PC-9 (cell line): ENCODE measurements around the gene DBN1. TPM values are rescaled to one million over a fixed set of nuclear protein-coding genes. Genes with fewer than 3 reads are reported as not detected.
A peak's percentile ranks its signal among the peaks of the same experiment; 100 is the strongest.

ENCODE experiments used
- BruUV-seq: library from RNA; stranded (reverse); fragments of 400-500 nt; replicated peaks from 2 replicates; lab custom pipeline; 2021; lab: Mats Ljungman, UMichigan
- CTCF ChIA-PET: fragments of 300-600 bp; sonication (Branson Sonifier 250); formaldehyde crosslinking; loops from one replicate; lab custom pipeline; 2022; ENCODE audit warnings: antibody characterized with exemption; lab: Charles Lee
- POLR2A ChIA-PET: fragments of 300-600 bp; sonication (Branson Sonifier 250); formaldehyde crosslinking; loops from one replicate; lab custom pipeline; 2022; ENCODE audit warnings: antibody characterized with exemption; ENCODE audit not compliant: unreplicated experiment; lab: Charles Lee
- DNase-seq, 2 experiments: peaks; one replicate each; pipeline versions ENCODE4 v3.0.0 to v3.0.0-alpha.2; 2015 to 2022; ENCODE audit warnings: mixed read lengths in 1 of 2
- H2AFZ ChIP-seq: fragments of 200-600 bp; sonication (generic); 2 replicates; pipeline ENCODE4 v1.8.1; 2017; ENCODE audit warnings: antibody characterized with exemption
- H3F3A ChIP-seq: fragments of 200-600 bp; sonication (generic); 2 replicates; pipeline ENCODE4 v1.8.1; 2017; ENCODE audit warnings: antibody characterized with exemption, mild to moderate bottlenecking, low read depth; ENCODE audit not compliant: insufficient read depth
- H3K27ac ChIP-seq: fragments of 200-600 bp; sonication (generic); 2 replicates; pipeline ENCODE4 v1.6.1; 2016; ENCODE audit warnings: mixed run types
- H3K27me3 ChIP-seq: fragments of 200-600 bp; sonication (generic); 2 replicates; pipeline ENCODE4 v1.6.1; 2016; ENCODE audit warnings: low read depth, mixed run types; ENCODE audit not compliant: insufficient read depth
- H3K36me3 ChIP-seq: fragments of 200-600 bp; sonication (generic); 2 replicates; pipeline ENCODE4 v1.6.1; 2016; ENCODE audit warnings: low read depth, mixed run types
- H3K4me1 ChIP-seq: fragments of 200-600 bp; sonication (generic); replicated peaks from 2 replicates; pipeline ENCODE4 v1.6.1; 2016; ENCODE audit warnings: mixed run types; ENCODE audit not compliant: insufficient read depth
- H3K4me2 ChIP-seq: fragments of 200-600 bp; sonication (generic); 2 replicates; pipeline ENCODE4 v1.6.1; 2017; ENCODE audit warnings: mixed run types
- H3K4me3 ChIP-seq: fragments of 200-600 bp; sonication (generic); 2 replicates; pipeline ENCODE4 v1.6.1; 2016; ENCODE audit warnings: mixed run types
- H3K79me2 ChIP-seq: fragments of 200-600 bp; sonication (generic); 2 replicates; pipeline ENCODE4 v1.6.1; 2017; ENCODE audit warnings: low read depth, mixed run types
- H3K9me2 ChIP-seq: fragments of 200-600 bp; sonication (generic); 2 replicates; pipeline ENCODE4 v1.8.1; 2017; ENCODE audit warnings: mild to moderate bottlenecking; ENCODE audit not compliant: insufficient read depth
- H3K9me3 ChIP-seq: fragments of 200-600 bp; sonication (generic); 2 replicates; pipeline ENCODE4 v1.8.1; 2016; ENCODE audit warnings: low read depth; ENCODE audit not compliant: insufficient read depth
- H4K20me1 ChIP-seq: fragments of 200-600 bp; sonication (generic); 2 replicates; pipeline ENCODE4 v1.8.1; 2017; ENCODE audit not compliant: insufficient read depth
- CTCF ChIP-seq: fragments of 200-600 bp; sonication (generic); conservative IDR thresholded peaks from 2 replicates; pipeline ENCODE4 v1.6.1; 2017; ENCODE audit warnings: mixed run types, antibody characterized with exemption, mild to moderate bottlenecking, moderate library complexity
- EZH2 ChIP-seq: fragments of 200-600 bp; sonication (generic); IDR thresholded peaks from 2 replicates; pipeline ENCODE4 v1.8.0; 2017; ENCODE audit warnings: antibody characterized with exemption, low read depth
- intact Hi-C: fragments of 100-400 bp; cut with micrococcal nuclease; formaldehyde crosslinking; loops from one replicate; pipeline ENCODE4 v1.10.0; 2022; ENCODE audit not compliant: unreplicated experiment
- total RNA-seq: library from RNA; stranded (reverse); gene quantifications from 2 replicates; pipeline ENCODE4 v1.2.3, GENCODE V29; 2021

The DBN1 gene
- total RNA-seq, 1 experiment from 2014 or later, result 144 TPM

- Histone ChIP-seq H3K79me2 (no peaks in the 10 kb centered on the region), H3K4me2 (no peak overlapping the region), H3K27ac (no peak overlapping the region), H3K9me3 (no peaks in the 10 kb centered on the region), H3F3A (peaks cover 19% of the 10 kb centered on the region; the same call in 1 of the 2 replicates), H3K4me3 (no peak overlapping the region), H3K9me2 (no peaks in the 10 kb centered on the region), H2AFZ (no peak overlapping the region), H3K36me3 (no peaks in the 10 kb centered on the region), H3K27me3 (no peaks in the 10 kb centered on the region), H3K4me1 (no peaks in the 10 kb centered on the region), H4K20me1 (peaks cover 19% of the 10 kb centered on the region)
- POLR2A ChIA-PET, result interaction anchor here (0.8 kb wide), 1 partner anchor 35 kb away, joined by 3 read pairs; no protein-coding TSS in a partner anchor
- TF ChIP-seq CTCF (no peak), EZH2 (no peak)
- CTCF ChIA-PET, result no interaction called here
- no peak for DNase-seq
- intact Hi-C loops, result no loop called here
- no TSS peak for BruUV-seq
These were observed 14.1 kb downstream of the DBN1 start for GRCh38 chr5:177459357-177459756.

GRCh38 chr5:177458912-177459350, 14.5 kb downstream of the DBN1 start:
- H3K79me2 ChIP-seq, result no peaks in the 10 kb centered on the region
- no peak overlapping the region for H3K27ac ChIP-seq
- POLR2A ChIA-PET, result interaction anchor here (0.8 kb wide), 1 partner anchor 36 kb away, joined by 3 read pairs; no protein-coding TSS in a partner anchor
- no peak overlapping the region for H3K4me3 ChIP-seq
- peaks cover 19% of the 10 kb centered on the region; the same call in 1 of the 2 replicates for H3F3A ChIP-seq
- no peaks in the 10 kb centered on the region for H3K9me3 ChIP-seq
- no peak overlapping the region for H3K4me2 ChIP-seq
- CTCF ChIA-PET, result no interaction called here
- H2AFZ ChIP-seq, result no peak overlapping the region
- H3K36me3 ChIP-seq, result no peaks in the 10 kb centered on the region
- DNase-seq, result peak in 1 of 2 experiments; percentile 52
- no peaks in the 10 kb centered on the region for H3K9me2 ChIP-seq
- no peak for TF ChIP-seq EZH2
- no peak for TF ChIP-seq CTCF
- H4K20me1 ChIP-seq, result peaks cover 21% of the 10 kb centered on the region
- BruUV-seq, result no TSS peak
- H3K27me3 ChIP-seq, result no peaks in the 10 kb centered on the region
- intact Hi-C loops, result no loop called here
- H3K4me1 ChIP-seq, result 0 out of 2 replicates have a peak, but pooled peaks cover 4% of the 10 kb centered on the region

GRCh38 chr5:177457852-177458681, 15.4 kb downstream of the DBN1 start:
- CTCF ChIA-PET, result interaction anchor here (0.6 to 1.5 kb wide), 9 partner anchors 10 to 764 kb away, joined by 3 to 12 read pairs (median 3); partner anchors contain the start of gene PDLIM7
- DNase-seq, result no peak
- H4K20me1 ChIP-seq, result peaks cover 23% of the 10 kb centered on the region
- no peaks in the 10 kb centered on the region for H3K27me3 ChIP-seq
- no peaks in the 10 kb centered on the region for H3K9me3 ChIP-seq
- POLR2A ChIA-PET, result interaction anchor here (0.6 kb wide), 2 partner anchors 100 to 127 kb away, joined by 6 read pairs; no protein-coding TSS in a partner anchor
- no peak overlapping the region for H3K4me2 ChIP-seq
- BruUV-seq, result TSS peak; percentile 23
- H3K4me1 ChIP-seq, result 0 out of 2 replicates have a peak, but pooled peaks cover 5% of the 10 kb centered on the region
- no peaks in the 10 kb centered on the region for H3K9me2 ChIP-seq
- H3K36me3 ChIP-seq, result no peaks in the 10 kb centered on the region
- H3K79me2 ChIP-seq, result no peaks in the 10 kb centered on the region
- H3K4me3 ChIP-seq, result no peak overlapping the region
- peaks cover 14% of the 10 kb centered on the region; the same call in 1 of the 2 replicates for H3F3A ChIP-seq
- no peak overlapping the region for H3K27ac ChIP-seq
- no peak overlapping the region for H2AFZ ChIP-seq
- TF ChIP-seq CTCF (no peak; the same call in 1 of the 2 replicates), EZH2 (no peak)
- intact Hi-C loops, result loop anchor here (2.0 kb wide), 1 partner anchor 13 kb away; no protein-coding TSS in a partner anchor
